HepG2 (cell line): ENCODE results near the gene CPNE4.

ENCODE experiments used
- CTCF ChIP-seq: sonication (generic); formaldehyde crosslinking; IDR thresholded peaks from 2 replicates; pipeline ENCODE4 v1.5.0; 2020; ENCODE audit warnings: mild to moderate bottlenecking, missing genetic modification reagents, moderate library complexity
- EED ChIP-seq: sonication (generic); formaldehyde crosslinking; IDR thresholded peaks from 2 replicates; pipeline ENCODE4 v1.5.0; 2020; ENCODE audit warnings: mild to moderate bottlenecking, missing genetic modification reagents
- FOXA1 ChIP-seq, 2 experiments: fragments of 450-650 bp in 1 of 2; sonication (generic) in 1 of 2; formaldehyde crosslinking in 1 of 2; IDR thresholded peaks; 2 replicates each; pipeline versions ENCODE4 v1.4.0 to v1.6.1; 2016 to 2020; ENCODE audit warnings: missing genetic modification reagents in 1 of 2
- HDAC2 ChIP-seq: sonication (generic); formaldehyde crosslinking; IDR thresholded peaks from 2 replicates; pipeline ENCODE4 v1.4.0; 2020; ENCODE audit warnings: missing genetic modification reagents
- POLR2AphosphoS5 ChIP-seq: IDR thresholded peaks from 2 replicates; pipeline ENCODE4 v1.6.1; 2012; ENCODE audit warnings: low read depth, low read length
- REXO4 ChIP-seq: sonication (generic); formaldehyde crosslinking; IDR thresholded peaks from 2 replicates; pipeline ENCODE4 v1.8.0; 2022; ENCODE audit warnings: missing genetic modification reagents, mild to moderate bottlenecking, borderline replicate concordance
- ZNF317 ChIP-seq: sonication (generic); formaldehyde crosslinking; IDR thresholded peaks from 2 replicates; pipeline ENCODE4 v1.5.0; 2020; ENCODE audit warnings: mild to moderate bottlenecking, missing genetic modification reagents
- ZSCAN20 ChIP-seq: sonication (generic); formaldehyde crosslinking; IDR thresholded peaks from 2 replicates; pipeline ENCODE4 v1.4.0; 2020; ENCODE audit warnings: missing genetic modification reagents, mild to moderate bottlenecking, borderline replicate concordance

DNA sequence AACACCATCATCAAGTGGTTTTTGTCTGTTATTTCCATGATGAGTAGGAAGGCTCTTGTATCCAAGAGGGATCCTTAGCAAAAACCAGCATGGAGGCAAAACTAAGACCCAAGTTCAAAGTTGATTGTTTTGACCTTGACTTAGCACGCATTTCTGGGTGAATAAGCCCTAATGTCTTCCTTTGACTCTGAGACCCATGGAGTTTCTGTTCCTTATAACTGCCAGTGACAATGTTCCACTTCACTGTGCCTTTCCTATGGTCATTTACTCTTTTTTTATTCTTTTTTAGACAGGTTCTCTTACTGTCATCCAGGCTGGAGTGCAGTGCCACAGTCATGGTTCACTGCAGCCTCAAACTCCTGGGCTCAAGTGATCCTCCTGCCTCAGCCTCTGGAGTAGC is 413.8 kb downstream of the CPNE4 start:
- TF ChIP-seq FOXA1 (IDR thresholded peaks at IDR 0.05): no peak
- TF ChIP-seq FOXA1 (CRISPR knock-in tag; IDR thresholded peaks at IDR 0.05): no peak
- TF ChIP-seq EED (CRISPR knock-in tag): no peak
- no peak for TF ChIP-seq REXO4
- TF ChIP-seq POLR2AphosphoS5: no peak
- TF ChIP-seq ZSCAN20 (CRISPR knock-in tag): no peak
- TF ChIP-seq ZNF317 (CRISPR knock-in tag): no peak
- TF ChIP-seq CTCF (CRISPR knock-in tag): no peak
- no peak for TF ChIP-seq HDAC2
